H1 (cell line): ENCODE data around the gene ABCA9. TPM values are rescaled to one million over a fixed set of nuclear protein-coding genes. Genes with fewer than 3 reads are reported as not detected.

Experiments
- CTCF ChIA-PET: fragments of 300-600 bp; sonication (Branson Sonifier 250); formaldehyde crosslinking; loops from one replicate; lab custom pipeline; 2021; ENCODE audit not compliant: partially characterized antibody; lab: Charles Lee
- POLR2A ChIA-PET: fragments of 300-600 bp; sonication (Branson Sonifier 250); formaldehyde crosslinking; loops from one replicate; lab custom pipeline; 2021; ENCODE audit warnings: inconsistent platforms; ENCODE audit not compliant: partially characterized antibody; lab: Charles Lee
- DNase-seq, 2 experiments: peaks; one replicate each; pipeline versions ENCODE4 v3.0.0 to v3.0.0-alpha.2; 2010 to 2022; ENCODE audit warnings: low spot score in 2 of 2, low read depth in 1 of 2, mixed read lengths in 1 of 2
- FAIRE-seq: peaks from 2 replicates; lab custom pipeline; 2011; peaks lifted over from hg19 to GRCh38; lab: Jason Lieb, UNC
- H2AFZ ChIP-seq: 2 replicates; pipeline ENCODE4 v1.8.1; 2012; ENCODE audit warnings: low read length, inconsistent platforms
- H2AK5ac ChIP-seq: 2 replicates; pipeline ENCODE4 v1.6.1; 2013; ENCODE audit warnings: low read depth, low read length
- H2BK120ac ChIP-seq: replicated peaks from 2 replicates; pipeline ENCODE3; 2013; ENCODE audit warnings: low read depth, low read length, inconsistent platforms
- H2BK12ac ChIP-seq: 2 replicates; pipeline ENCODE4 v1.6.1; 2013; ENCODE audit warnings: low read depth, low read length
- H2BK15ac ChIP-seq: 2 replicates; pipeline ENCODE4 v1.6.1; 2013; ENCODE audit warnings: low read length
- H2BK20ac ChIP-seq: 2 replicates; pipeline ENCODE4 v1.6.1; 2013; ENCODE audit warnings: low read length
- H2BK5ac ChIP-seq: 2 replicates; pipeline ENCODE4 v1.6.1; 2013; ENCODE audit warnings: low read depth, low read length
- H3K14ac ChIP-seq: 2 replicates; pipeline ENCODE4 v1.6.1; 2013; ENCODE audit warnings: inconsistent platforms; ENCODE audit not compliant: insufficient read length
- H3K18ac ChIP-seq: 2 replicates; pipeline ENCODE4 v1.6.1; 2013; ENCODE audit warnings: low read length; ENCODE audit errors: extremely low read depth
- H3K23ac ChIP-seq: 2 replicates; pipeline ENCODE4 v1.6.1; 2013; ENCODE audit warnings: inconsistent platforms; ENCODE audit not compliant: insufficient read length
- H3K23me2 ChIP-seq: 2 replicates; pipeline ENCODE4 v1.6.1; 2013; ENCODE audit warnings: low read depth, low read length
- H3K27ac ChIP-seq: 2 replicates; pipeline ENCODE4 v1.6.1; 2011; ENCODE audit warnings: low read depth, low read length, inconsistent platforms
- H3K27me3 ChIP-seq, 4 experiments: replicated peaks in 1 of 4; 1 replicate in 1 of 4; 2 replicates in 3 of 4; pipeline versions ENCODE4 v1.6.1 to v1.8.1; 2011 to 2013; ENCODE audit warnings: low read length in 3 of 4, mild to moderate bottlenecking in 3 of 4, inconsistent platforms in 2 of 4, mixed read lengths in 2 of 4, moderate library complexity in 1 of 4; ENCODE audit not compliant: control insufficient read depth in 3 of 4, insufficient read depth in 3 of 4; ENCODE audit errors: extremely low read depth in 1 of 4
- H3K36me3 ChIP-seq, 4 experiments: 2 replicates each; pipeline versions ENCODE4 v1.6.1 to v1.8.1; 2011 to 2013; ENCODE audit warnings: mild to moderate bottlenecking in 4 of 4, low read length in 3 of 4, moderate library complexity in 2 of 4, control low read depth in 1 of 4, inconsistent platforms in 1 of 4; ENCODE audit not compliant: insufficient read depth in 4 of 4, control insufficient read depth in 2 of 4
- H3K4ac ChIP-seq: replicated peaks from 2 replicates; pipeline ENCODE3; 2013; ENCODE audit warnings: low read length, low read depth, mixed read lengths, inconsistent platforms; ENCODE audit not compliant: insufficient read length
- H3K4me1 ChIP-seq, 4 experiments: replicated peaks in 1 of 4; 1 replicate in 1 of 4; 2 replicates in 3 of 4; pipeline versions ENCODE4 v1.6.1 to v1.8.1; 2011 to 2013; ENCODE audit warnings: low read length in 3 of 4, inconsistent platforms in 2 of 4, mixed read lengths in 1 of 4; ENCODE audit not compliant: insufficient read depth in 4 of 4, control insufficient read depth in 3 of 4
- H3K4me2 ChIP-seq, 2 experiments: 2 replicates each; pipeline versions ENCODE4 v1.6.1 to v1.8.1; 2011 to 2013; ENCODE audit warnings: low read depth in 2 of 2, low read length in 2 of 2, control low read depth in 1 of 2, inconsistent platforms in 1 of 2, mild to moderate bottlenecking in 1 of 2; ENCODE audit not compliant: insufficient read depth in 1 of 2
- H3K4me3 ChIP-seq, 4 experiments: fragments of 200-600, 300-600 bp in 1 of 4; sonication (generic), shearing (Covaris generic), sonication (Bioruptor Twin) in 1 of 4; 2 replicates each; pipeline versions ENCODE4 v1.5.1 to v1.8.1; 2011 to 2016; ENCODE audit warnings: low read length in 4 of 4, low read depth in 3 of 4, control low read depth in 2 of 4, inconsistent platforms in 2 of 4, mild to moderate bottlenecking in 2 of 4, mixed read lengths in 1 of 4, moderate library complexity in 1 of 4; ENCODE audit not compliant: insufficient read depth in 2 of 4; ENCODE audit errors: extremely low read depth in 1 of 4
- H3K56ac ChIP-seq: replicated peaks from 2 replicates; pipeline ENCODE3; 2013; ENCODE audit warnings: low read depth, mild to moderate bottlenecking, mixed read lengths, low read length, inconsistent platforms; ENCODE audit not compliant: insufficient read length
- H3K79me1 ChIP-seq: 2 replicates; pipeline ENCODE4 v1.6.1; 2013; ENCODE audit warnings: low read depth, low read length, control low read depth
- H3K79me2 ChIP-seq, 2 experiments: 2 replicates each; pipeline versions ENCODE4 v1.6.1 to v1.8.1; 2012 to 2013; ENCODE audit warnings: low read length in 2 of 2, mild to moderate bottlenecking in 2 of 2, inconsistent platforms in 1 of 2; ENCODE audit not compliant: insufficient read depth in 2 of 2, control insufficient read depth in 1 of 2
- H3K9ac ChIP-seq, 4 experiments: replicated peaks in 1 of 4; 1 replicate in 1 of 4; 2 replicates in 3 of 4; pipeline versions ENCODE4 v1.6.1 to v1.8.1; 2011 to 2013; ENCODE audit warnings: low read depth in 3 of 4, low read length in 3 of 4, control low read depth in 2 of 4, mild to moderate bottlenecking in 2 of 4, moderate library complexity in 2 of 4, inconsistent platforms in 1 of 4; ENCODE audit errors: extremely low read depth in 1 of 4
- H3K9me3 ChIP-seq, 2 experiments: 2 replicates each; pipeline versions ENCODE4 v1.6.1 to v1.8.1; 2012 to 2013; ENCODE audit warnings: mild to moderate bottlenecking in 2 of 2, moderate library complexity in 2 of 2, control low read depth in 1 of 2, inconsistent platforms in 1 of 2, low read depth in 1 of 2, low read length in 1 of 2, mixed read lengths in 1 of 2; ENCODE audit not compliant: insufficient read depth in 2 of 2
- H4K20me1 ChIP-seq, 2 experiments: replicated peaks in 1 of 2; 2 replicates each; pipeline versions ENCODE3 to v1.8.1; 2011 to 2013; ENCODE audit warnings: inconsistent platforms in 2 of 2, low read length in 2 of 2, mild to moderate bottlenecking in 1 of 2; ENCODE audit not compliant: insufficient read depth in 2 of 2, control insufficient read depth in 1 of 2
- H4K5ac ChIP-seq: 2 replicates; pipeline ENCODE4 v1.6.1; 2013; ENCODE audit warnings: low read length, low read depth, mixed read lengths, inconsistent platforms; ENCODE audit not compliant: insufficient read length
- H4K8ac ChIP-seq: 2 replicates; pipeline ENCODE4 v1.8.0; 2013; ENCODE audit warnings: mild to moderate bottlenecking, moderate library complexity, low read length, inconsistent platforms; ENCODE audit not compliant: insufficient read depth; ENCODE audit errors: extremely low read depth
- H4K91ac ChIP-seq: replicated peaks from 2 replicates; pipeline ENCODE3; 2013; ENCODE audit warnings: low read length, mixed read lengths, inconsistent platforms; ENCODE audit not compliant: insufficient read length
- BRCA1 ChIP-seq: IDR thresholded peaks from 2 replicates; pipeline ENCODE4 v1.6.1; 2012; ENCODE audit warnings: low read depth, low read length, improper control_type of control experiment
- CBX5 ChIP-seq: fragments of 300-800, 300-1000 bp; sonication (generic); IDR thresholded peaks from 2 replicates; pipeline ENCODE4 v1.7.1; 2016; ENCODE audit warnings: antibody characterized with exemption, low read length, low read depth
- CTBP2 ChIP-seq: IDR thresholded peaks from 2 replicates; pipeline ENCODE4 v1.7.0; 2011; ENCODE audit warnings: borderline replicate concordance, mild to moderate bottlenecking, moderate library complexity, mixed read lengths, low read length; ENCODE audit not compliant: insufficient read depth, insufficient read length
- HDAC6 ChIP-seq: IDR thresholded peaks from one replicate; pipeline ENCODE4 v1.7.1; 2012; ENCODE audit warnings: low read depth, mild to moderate bottlenecking, inconsistent platforms, low read length, moderate library complexity
- KDM4A ChIP-seq: IDR thresholded peaks from one replicate; pipeline ENCODE4 v1.7.1; 2012; ENCODE audit warnings: low read depth, mild to moderate bottlenecking, moderate library complexity, low read length, inconsistent platforms; ENCODE audit not compliant: severe bottlenecking
- NANOG ChIP-seq: IDR thresholded peaks from 2 replicates; pipeline ENCODE4 v1.6.1; 2011; ENCODE audit warnings: low read length, low read depth, mild to moderate bottlenecking, inconsistent platforms; ENCODE audit not compliant: insufficient read depth, poor library complexity, severe bottlenecking
- RBBP5 ChIP-seq: IDR thresholded peaks from 2 replicates; pipeline ENCODE4 v1.7.1; 2012; ENCODE audit warnings: low read depth, mild to moderate bottlenecking, inconsistent platforms, low read length, moderate library complexity, borderline replicate concordance
- RXRA ChIP-seq: IDR thresholded peaks from 2 replicates; pipeline ENCODE4 v1.6.1; 2011; ENCODE audit warnings: low read depth, mild to moderate bottlenecking, low read length, moderate library complexity; ENCODE audit not compliant: insufficient read depth
- SAP30 ChIP-seq: fragments of 300-600 bp; sonication (generic); IDR thresholded peaks from 2 replicates; pipeline ENCODE4 v1.7.1; 2012; ENCODE audit warnings: low read length, moderate library complexity, mild to moderate bottlenecking, inconsistent platforms; ENCODE audit not compliant: insufficient read depth, insufficient replicate concordance
- SIN3A ChIP-seq, 2 experiments: IDR thresholded peaks in 1 of 2; conservative IDR thresholded peaks in 1 of 2; 2 replicates each; pipeline ENCODE4 v1.6.1; 2011 to 2012; ENCODE audit warnings: low read length in 2 of 2, improper control_type of control experiment in 1 of 2, low read depth in 1 of 2, mild to moderate bottlenecking in 1 of 2
- WGBS, 2 experiments: shearing (Covaris generic) in 1 of 2; methylation state at CpG; one replicate each; pipeline versions ENCODE4 v1.1.6 to v1.1.7; 2013 to 2015; ENCODE audit warnings: low lambda C conversion rate in 2 of 2, mixed read lengths in 2 of 2, inconsistent platforms in 1 of 2, low coverage in 1 of 2, missing lambda C conversion rate in 1 of 2; ENCODE audit not compliant: insufficient replicate concordance in 2 of 2, insufficient coverage in 1 of 2, insufficient read length in 1 of 2; ENCODE audit errors: extremely low coverage in 1 of 2, missing lambda C conversion rate in 1 of 2; 5-methylcytosine and 5-hydroxymethylcytosine counted together
- polyA plus RNA-seq, 7 experiments: library from polyadenylated mRNA; depleted of rRNA in 3 of 7; stranded (reverse) in 5 of 7; unstranded in 2 of 7; fragments of >200 nt in 5 of 7; fragments of 200-250 nt in 2 of 7; gene quantifications; 1 replicate in 5 of 7; 2 replicates in 1 of 7; 4 replicates in 1 of 7; pipeline versions ENCODE4 v1.2.1 to v1.2.3, GENCODE V29; 2011 to 2013; ENCODE audit warnings: missing spikeins in 2 of 7, mixed read lengths in 2 of 7
- total RNA-seq: library from RNA; stranded (reverse); fragmentation: NEBNext Ultra II Directional; extraction: Animal tissue kit (Norgen Biotek cat#: 25700); gene quantifications from 2 replicates; pipeline ENCODE4 v1.2.1, GENCODE V29; 2021

Gene ABCA9
- total and polyA plus RNA-seq, 2 of the 8 experiments (the other 6 are each of a cell fraction or from before 2014, with no cell fraction given): not detected

- H3K4me1 ChIP-seq: no peaks in the 10 kb centered on the region
- WGBS, 2 experiments: 96% methylated on average over 2 of the region's 2 CpGs; no CpG with 5 or more reads in 1 of the 2 experiments
- H2BK120ac ChIP-seq: no peak overlapping the region
- H3K18ac ChIP-seq: no peak overlapping the region
- no peaks in the 10 kb centered on the region for H3K23me2 ChIP-seq
- no peak overlapping the region for H2BK15ac ChIP-seq
- H3K4ac ChIP-seq: no peak overlapping the region
- H3K14ac ChIP-seq: no peak overlapping the region
- no peaks in the 10 kb centered on the region for H4K20me1 ChIP-seq
- H3K36me3 ChIP-seq: no peaks in the 10 kb centered on the region
- no peak overlapping the region for H2BK5ac ChIP-seq
- H3K27me3 ChIP-seq: no peaks in the 10 kb centered on the region
- H4K5ac ChIP-seq: no peak overlapping the region
- H3K27ac ChIP-seq: no peak overlapping the region
- no peak overlapping the region for H2AK5ac ChIP-seq
- CTCF ChIA-PET: interaction anchor here (1.0 to 1.7 kb wide), 3 partner anchors 9 to 99 kb away, joined by 3 to 4 read pairs (median 4); no protein-coding TSS in a partner anchor
- H4K8ac ChIP-seq: no peak overlapping the region
- H3K79me2 ChIP-seq: no peaks in the 10 kb centered on the region
- H3K56ac ChIP-seq: no peak overlapping the region
- H2BK20ac ChIP-seq: no peak overlapping the region
- FAIRE-seq (no peak), DNase-seq (no peak)
- no peak overlapping the region for H2AFZ ChIP-seq
- H3K4me3 ChIP-seq: no peak overlapping the region
- no peak overlapping the region for H4K91ac ChIP-seq
- POLR2A ChIA-PET: no interaction called here
- H3K23ac ChIP-seq: no peak overlapping the region
- no peak overlapping the region for H3K9ac ChIP-seq
- H3K79me1 ChIP-seq: no peaks in the 10 kb centered on the region
- H3K9me3 ChIP-seq: peaks cover 7 to 9% of the 10 kb centered on the region in 2 experiments; a peak in 3 of 4 replicates
- no peak overlapping the region for H2BK12ac ChIP-seq
- TF ChIP-seq SIN3A (conservative IDR thresholded peaks at IDR 0.05 in 1 of 2, IDR thresholded peaks at IDR 0.05 in 1 of 2; ENCODE audit: low read depth in 1 of 2, low read length in 2 of 2) (no peak), BRCA1 (no peak), KDM4A (no peak), HDAC6 (no peak), SAP30 (no peak), NANOG (no peak), RBBP5 (no peak), CBX5 (no peak), CTBP2 (no peak), RXRA (no peak)
- no peak overlapping the region for H3K4me2 ChIP-seq
Measured at GRCh38 chr17:69082696-69083095, 22.0 kb upstream of the ABCA9 start.
